Measurements from ENCODE around the gene ZFC3H1.
A peak's percentile ranks its signal among the peaks of the same experiment; 100 is the strongest.

The ZFC3H1 gene

DNA sequence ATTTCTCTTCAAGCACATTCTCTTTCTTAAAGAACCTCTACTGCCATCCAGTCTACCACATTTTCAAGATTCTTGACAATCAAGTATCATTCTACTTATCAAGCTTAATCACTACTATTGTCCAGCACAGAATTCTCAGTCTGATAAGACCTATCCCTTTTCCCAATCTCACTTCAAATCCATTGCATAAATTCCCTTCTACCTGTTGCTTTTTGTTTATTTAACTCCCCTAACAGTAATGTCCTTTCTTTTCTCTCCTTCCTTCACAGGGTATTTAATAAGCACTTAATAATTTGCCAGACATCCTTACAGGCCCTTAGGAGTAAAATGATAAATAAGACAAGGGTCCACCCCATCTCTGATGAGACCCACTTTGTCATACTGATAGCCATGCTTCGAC is 41.7 kb downstream of the ZFC3H1 start:
- TF ChIP-seq, protein P1, sequence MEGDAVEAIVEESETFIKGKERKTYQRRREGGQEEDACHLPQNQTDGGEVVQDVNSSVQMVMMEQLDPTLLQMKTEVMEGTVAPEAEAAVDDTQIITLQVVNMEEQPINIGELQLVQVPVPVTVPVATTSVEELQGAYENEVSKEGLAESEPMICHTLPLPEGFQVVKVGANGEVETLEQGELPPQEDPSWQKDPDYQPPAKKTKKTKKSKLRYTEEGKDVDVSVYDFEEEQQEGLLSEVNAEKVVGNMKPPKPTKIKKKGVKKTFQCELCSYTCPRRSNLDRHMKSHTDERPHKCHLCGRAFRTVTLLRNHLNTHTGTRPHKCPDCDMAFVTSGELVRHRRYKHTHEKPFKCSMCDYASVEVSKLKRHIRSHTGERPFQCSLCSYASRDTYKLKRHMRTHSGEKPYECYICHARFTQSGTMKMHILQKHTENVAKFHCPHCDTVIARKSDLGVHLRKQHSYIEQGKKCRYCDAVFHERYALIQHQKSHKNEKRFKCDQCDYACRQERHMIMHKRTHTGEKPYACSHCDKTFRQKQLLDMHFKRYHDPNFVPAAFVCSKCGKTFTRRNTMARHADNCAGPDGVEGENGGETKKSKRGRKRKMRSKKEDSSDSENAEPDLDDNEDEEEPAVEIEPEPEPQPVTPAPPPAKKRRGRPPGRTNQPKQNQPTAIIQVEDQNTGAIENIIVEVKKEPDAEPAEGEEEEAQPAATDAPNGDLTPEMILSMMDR (IDR thresholded peaks at IDR 0.05; ENCODE audit: low read depth, low read length), result no peak
- TF ChIP-seq POLR2A (IDR thresholded peaks at IDR 0.05; ENCODE audit: extremely low read depth, insufficient read length) (no peak), MYC (IDR thresholded peaks at IDR 0.05; ENCODE audit: low read depth, low read length) (no peak), MAX (IDR thresholded peaks at IDR 0.05; ENCODE audit: low read depth, low read length) (no peak)
- DNase-seq (ENCODE audit: low read depth), result no peak
- H3K4me3 ChIP-seq (ENCODE audit: low read depth, low read length), result no peak overlapping the region

DNA sequence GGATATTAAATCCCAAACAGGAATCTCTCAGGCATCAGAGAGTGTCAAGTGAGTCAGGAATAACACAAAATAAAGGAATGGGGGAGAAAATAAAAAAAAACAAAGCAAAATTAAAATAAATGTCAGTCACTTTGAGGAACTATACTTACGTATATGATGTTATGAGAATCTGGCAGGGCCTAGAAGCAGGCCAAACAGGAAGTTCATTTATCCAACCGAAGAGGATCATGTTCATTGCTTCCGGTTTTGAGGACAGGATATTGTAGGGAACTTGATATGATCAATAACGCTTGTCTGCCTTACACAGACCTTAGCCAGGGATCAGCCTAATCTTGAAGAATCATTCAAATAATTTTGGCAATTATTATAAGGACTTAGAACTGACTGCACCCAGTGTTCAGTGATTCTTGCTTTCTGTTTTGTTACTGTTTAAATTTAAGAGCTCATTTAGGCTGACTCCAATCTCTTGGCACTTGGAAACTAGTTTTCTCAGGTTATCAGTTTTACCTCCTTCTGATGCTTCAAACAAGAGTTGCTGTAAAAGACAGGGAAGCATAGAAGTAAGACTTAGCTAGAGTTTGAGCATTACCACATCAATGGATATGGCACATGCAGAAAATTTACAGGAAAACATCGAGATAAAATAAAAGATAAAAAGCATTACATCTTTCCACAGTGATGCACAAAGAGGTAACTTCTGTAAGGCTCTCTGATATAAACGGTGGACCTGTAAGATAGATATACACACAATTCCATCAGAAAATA is 53.4 kb downstream of the ZFC3H1 start:
- TF ChIP-seq MAX (IDR thresholded peaks at IDR 0.05; ENCODE audit: low read depth, low read length), result no peak
- TF ChIP-seq MYC (IDR thresholded peaks at IDR 0.05; ENCODE audit: low read depth, low read length), result no peak
- TF ChIP-seq, protein P1 (IDR thresholded peaks at IDR 0.05; ENCODE audit: low read depth, low read length), result no peak
- no peak for TF ChIP-seq POLR2A (IDR thresholded peaks at IDR 0.05; ENCODE audit: extremely low read depth, insufficient read length)

GRCh38 chr12:71607494-71608330 is 55.9 kb downstream of the ZFC3H1 start:
- no peak overlapping the region for H3K4me3 ChIP-seq (ENCODE audit: low read depth, low read length)
- no peak for DNase-seq (ENCODE audit: low read depth)
- TF ChIP-seq POLR2A (IDR thresholded peaks at IDR 0.05; ENCODE audit: extremely low read depth, insufficient read length) (no peak), MAX (IDR thresholded peaks at IDR 0.05; ENCODE audit: low read depth, low read length) (no peak), MYC (IDR thresholded peaks at IDR 0.05; ENCODE audit: low read depth, low read length) (no peak)
- TF ChIP-seq, protein P1 (IDR thresholded peaks at IDR 0.05; ENCODE audit: low read depth, low read length), result no peak

More for the DNA sequence above, 53.4 kb downstream of the ZFC3H1 start:
- H3K4me3 ChIP-seq (ENCODE audit: low read depth, low read length), result no peak overlapping the region
- no peak for DNase-seq (ENCODE audit: low read depth)

GRCh38 chr12:71605039-71605438 is 58.6 kb downstream of the ZFC3H1 start:
- TF ChIP-seq MAX (IDR thresholded peaks at IDR 0.05; ENCODE audit: low read depth, low read length), result no peak
- TF ChIP-seq POLR2A (IDR thresholded peaks at IDR 0.05; ENCODE audit: extremely low read depth, insufficient read length), result no peak
- TF ChIP-seq, protein P1 (IDR thresholded peaks at IDR 0.05; ENCODE audit: low read depth, low read length), result no peak
- TF ChIP-seq MYC (IDR thresholded peaks at IDR 0.05; ENCODE audit: low read depth, low read length), result no peak
- no peak overlapping the region for H3K4me3 ChIP-seq (ENCODE audit: low read depth, low read length)
- no peak for DNase-seq (ENCODE audit: low read depth)

DNA sequence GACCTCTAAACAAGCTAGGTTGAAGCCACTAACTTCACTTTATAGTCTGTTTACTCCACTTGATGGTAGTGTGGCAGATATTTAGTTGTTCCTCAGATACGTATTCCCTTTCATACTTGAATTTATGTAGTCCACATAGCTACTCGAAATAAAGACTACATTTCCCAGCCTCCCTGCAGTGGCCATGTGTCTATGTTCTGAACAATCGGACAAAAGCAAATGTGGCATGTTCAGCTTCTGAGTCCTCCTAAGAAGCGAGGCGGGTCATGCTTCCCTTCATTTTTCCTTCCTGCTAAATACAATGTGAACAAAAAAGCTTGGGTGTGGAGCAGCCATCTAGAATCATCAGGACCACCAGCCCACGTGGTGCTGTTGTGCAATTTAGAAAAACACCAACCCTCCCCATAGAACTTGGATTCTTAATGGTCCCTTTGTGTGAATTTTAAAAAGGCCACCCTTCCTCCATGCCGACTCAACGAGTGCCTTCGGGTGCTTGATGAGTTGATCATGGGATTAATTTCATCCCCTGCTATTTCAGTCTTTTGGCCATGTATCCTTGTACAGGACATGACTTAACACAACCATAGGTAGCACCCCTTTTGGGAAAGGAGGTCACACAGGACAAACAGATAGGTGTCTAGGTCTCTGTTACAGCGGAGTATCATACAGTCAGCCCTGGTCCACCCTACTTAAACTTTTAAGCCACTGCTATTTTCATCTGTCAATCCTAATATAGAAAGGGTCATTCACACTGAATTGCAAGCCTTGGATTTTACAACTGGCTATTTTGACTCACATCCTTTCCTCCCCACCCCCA is 60.7 kb downstream of the ZFC3H1 start:
- TF ChIP-seq MAX (IDR thresholded peaks at IDR 0.05; ENCODE audit: low read depth, low read length) (no peak), MYC (IDR thresholded peaks at IDR 0.05; ENCODE audit: low read depth, low read length) (no peak), POLR2A (IDR thresholded peaks at IDR 0.05; ENCODE audit: extremely low read depth, insufficient read length) (no peak)
- TF ChIP-seq, protein P1 (IDR thresholded peaks at IDR 0.05; ENCODE audit: low read depth, low read length), result no peak

More for the DNA sequence above, 60.7 kb downstream of the ZFC3H1 start:
- peak; percentile 11 for DNase-seq (ENCODE audit: low read depth)
- H3K4me3 ChIP-seq (ENCODE audit: low read depth, low read length), result no peak overlapping the region
